Endothelial cell of umbilical vein (primary cell): ENCODE results near the gene RHOF. TPM values are rescaled to one million over a fixed set of nuclear protein-coding genes. Genes with fewer than 3 reads are reported as not detected.

Experiments used
- BruUV-seq: library from RNA; stranded (reverse); fragments of 400-500 nt; replicated peaks from 2 replicates; lab custom pipeline; 2021; lab: Mats Ljungman, UMichigan
- CTCF ChIA-PET: fragments of 300-600, 350-600 bp; sonication (Branson Sonifier 250); formaldehyde crosslinking; loops from one replicate; lab custom pipeline; 2021; ENCODE audit warnings: antibody characterized with exemption, inconsistent platforms; lab: Charles Lee
- POLR2A ChIA-PET: fragments of 300-600, 350-600 bp; sonication (Branson Sonifier 250); formaldehyde crosslinking; loops from one replicate; lab custom pipeline; 2021; ENCODE audit warnings: antibody characterized with exemption, inconsistent platforms; lab: Charles Lee
- DNase-seq: peaks from one replicate; pipeline ENCODE4 v3.0.0-alpha.2; 2011; ENCODE audit warnings: low read depth, low spot score
- FAIRE-seq: peaks from 2 replicates; lab custom pipeline; 2011; peaks lifted over from hg19 to GRCh38; lab: Jason Lieb, UNC
- H2AFZ ChIP-seq: 2 replicates; pipeline ENCODE4 v1.6.0; 2012; ENCODE audit warnings: low read depth, low read length, control low read depth, inconsistent platforms
- H3K27ac ChIP-seq: 2 replicates; pipeline ENCODE4 v1.5.1; 2011; ENCODE audit warnings: low read depth, mild to moderate bottlenecking, control low read depth, low read length, moderate library complexity; ENCODE audit not compliant: insufficient read depth
- H3K27me3 ChIP-seq, 2 experiments: 2 replicates each; pipeline versions ENCODE4 v1.6.0 to v1.6.1; 2011; ENCODE audit warnings: low read length in 2 of 2, mixed read lengths in 1 of 2; ENCODE audit not compliant: control insufficient read depth in 2 of 2, insufficient read depth in 2 of 2
- H3K36me3 ChIP-seq, 2 experiments: 2 replicates in 1 of 2; 3 replicates in 1 of 2; pipeline ENCODE4 v1.5.1; 2011; ENCODE audit warnings: low read length in 2 of 2, mild to moderate bottlenecking in 1 of 2, moderate library complexity in 1 of 2; ENCODE audit not compliant: control insufficient read depth in 2 of 2, insufficient read depth in 2 of 2; ENCODE audit errors: extremely low read depth in 1 of 2
- H3K4me1 ChIP-seq: 3 replicates; pipeline ENCODE4 v1.5.1; 2011; ENCODE audit warnings: mild to moderate bottlenecking, low read length; ENCODE audit not compliant: control insufficient read depth, insufficient read depth; ENCODE audit errors: extremely low read depth
- H3K4me2 ChIP-seq: 2 replicates; pipeline ENCODE4 v1.6.1; 2011; ENCODE audit warnings: low read length, control low read depth, mixed read lengths; ENCODE audit not compliant: insufficient read depth
- H3K4me3 ChIP-seq, 3 experiments: fragments of 200-600 bp in 1 of 3; sonication (generic), shearing (Covaris generic) in 1 of 3; replicated peaks in 1 of 3; 2 replicates each; pipeline ENCODE4 v1.5.1; 2011 to 2016; ENCODE audit warnings: control low read depth in 3 of 3, low read length in 3 of 3, mild to moderate bottlenecking in 2 of 3, inconsistent platforms in 1 of 3, low read depth in 1 of 3, moderate library complexity in 1 of 3; ENCODE audit not compliant: insufficient read depth in 1 of 3
- H3K79me2 ChIP-seq: 2 replicates; pipeline ENCODE4 v1.6.0; 2012; ENCODE audit warnings: low read length, inconsistent platforms; ENCODE audit not compliant: control insufficient read depth, insufficient read depth
- H3K9ac ChIP-seq: replicated peaks from 2 replicates; pipeline ENCODE3; 2011; ENCODE audit warnings: low read length, control low read depth; ENCODE audit not compliant: insufficient read depth; ENCODE audit errors: extremely low read depth
- H3K9me1 ChIP-seq: replicated peaks from 3 replicates; pipeline ENCODE4 v1.6.0; 2011; ENCODE audit warnings: mild to moderate bottlenecking, low read length; ENCODE audit not compliant: control insufficient read depth, insufficient read depth; ENCODE audit errors: extremely low read depth
- H3K9me3 ChIP-seq: replicated peaks from 2 replicates; pipeline ENCODE4 v1.5.1; 2012; ENCODE audit warnings: low read length, inconsistent platforms; ENCODE audit not compliant: control insufficient read depth, insufficient read depth
- H4K20me1 ChIP-seq: replicated peaks from 2 replicates; pipeline ENCODE3; 2011; ENCODE audit warnings: mild to moderate bottlenecking, low read length; ENCODE audit not compliant: control insufficient read depth, insufficient read depth; ENCODE audit errors: extremely low read depth
- GATA2 ChIP-seq: IDR thresholded peaks from 2 replicates; pipeline ENCODE4 v1.7.0; 2011; ENCODE audit warnings: low read depth, mild to moderate bottlenecking, moderate library complexity, mixed read lengths, low read length; ENCODE audit not compliant: insufficient read length, insufficient read depth
- JUN ChIP-seq: IDR thresholded peaks from 2 replicates; pipeline ENCODE4 v1.6.1; 2011; ENCODE audit warnings: borderline replicate concordance, low read depth; ENCODE audit not compliant: insufficient read length, insufficient read depth
- MYC ChIP-seq: IDR thresholded peaks from one replicate; pipeline ENCODE4 v1.6.1; 2011; ENCODE audit warnings: mild to moderate bottlenecking, low read depth, low read length
- POLR2A ChIP-seq: IDR thresholded peaks from 2 replicates; pipeline ENCODE4 v1.6.1; 2012; ENCODE audit warnings: low read depth, mild to moderate bottlenecking, control low read depth, low read length
- dilution Hi-C: fragments of 300-500 bp; cut with MboI; formaldehyde crosslinking; loops from one replicate; pipeline ENCODE4 v1.15.0; 2019; ENCODE audit warnings: low sequenced_read_pairs; ENCODE audit not compliant: extremely low pct_ligation_motif_present
- intact Hi-C: fragments of 100-400 bp; cut with micrococcal nuclease; formaldehyde crosslinking; loops from one replicate; pipeline ENCODE4 v1.10.0; 2022
- polyA plus RNA-seq, 4 experiments: library from polyadenylated mRNA; depleted of rRNA in 3 of 4; stranded (reverse) in 3 of 4; unstranded in 1 of 4; fragments of >200 nt; gene quantifications; 2 replicates each; pipeline versions ENCODE4 v1.2.1 to v1.2.3, GENCODE V29; 2011 to 2012; ENCODE audit warnings: missing spikeins in 1 of 4
- total RNA-seq: library from RNA; stranded (reverse); gene quantifications from 2 replicates; pipeline ENCODE4 v1.2.3, GENCODE V29; 2021
- TF ChIP-seq, protein P1 (sequence below): IDR thresholded peaks from 2 replicates; pipeline ENCODE4 v1.6.1; 2011; ENCODE audit not compliant: insufficient read depth, insufficient read length
- TF ChIP-seq, protein P2 (sequence below), 2 donors: IDR thresholded peaks; 1 replicate in 1 of 2; 2 replicates in 1 of 2; pipeline ENCODE4 v1.5.1; 2011; ENCODE audit warnings: low read length in 2 of 2, mild to moderate bottlenecking in 2 of 2, moderate library complexity in 2 of 2, control low read depth in 1 of 2, inconsistent platforms in 1 of 2, low read depth in 1 of 2; ENCODE audit not compliant: insufficient read depth in 1 of 2; ENCODE audit errors: extremely low read depth in 1 of 2

Gene RHOF
- total and polyA plus RNA-seq, 2 donors (not counting 3 experiments of a cell fraction or from before 2014, with no cell fraction given): 9.3 to 22.3 TPM

DNA sequence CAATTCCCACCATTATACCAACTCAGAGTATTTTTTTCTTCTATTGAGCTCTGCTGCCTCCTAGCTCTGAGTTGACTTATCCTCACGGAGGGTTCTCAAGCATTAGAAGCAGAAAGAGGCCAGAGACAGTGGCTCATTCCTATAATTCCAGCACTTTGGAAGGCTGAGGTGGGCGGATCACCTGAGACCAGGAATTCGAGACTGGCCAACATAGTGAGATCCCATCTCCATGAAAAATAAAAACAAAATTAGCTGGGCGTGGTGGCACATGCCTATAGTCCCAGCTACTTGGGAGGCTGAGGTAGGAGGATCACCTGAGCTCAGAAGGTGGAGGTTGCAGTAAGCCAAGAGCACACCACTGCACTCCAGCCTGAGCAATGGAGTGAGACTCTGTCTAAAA lies 44.2 kb upstream of the RHOF start:
- Histone ChIP-seq H3K9me3 (no peaks in the 10 kb centered on the region), H3K4me3 (no peak overlapping the region), H3K9me1 (no peaks in the 10 kb centered on the region), H3K27me3 (no peaks in the 10 kb centered on the region), H3K4me2 (no peak overlapping the region), H3K27ac (no peak overlapping the region), H3K79me2 (no peaks in the 10 kb centered on the region), H3K36me3 (no peaks in the 10 kb centered on the region), H2AFZ (no peak overlapping the region), H3K9ac (no peak overlapping the region), H4K20me1 (no peaks in the 10 kb centered on the region), H3K4me1 (peaks cover 2% of the 10 kb centered on the region)
- intact Hi-C loops: loop anchor here (2.0 kb wide), 1 partner anchor 43 kb away; no protein-coding TSS in a partner anchor
- POLR2A ChIA-PET: no interaction called here
- CTCF ChIA-PET: interaction anchor here (1.4 to 6.2 kb wide), 7 partner anchors 14 to 61 kb away, joined by 3 to 73 read pairs (median 6); partner anchors contain the start of genes PSMD9 and RHOF
- TF ChIP-seq GATA2 (no peak), POLR2A (no peak), JUN (no peak), MYC (no peak)
- TF ChIP-seq, protein P1, sequence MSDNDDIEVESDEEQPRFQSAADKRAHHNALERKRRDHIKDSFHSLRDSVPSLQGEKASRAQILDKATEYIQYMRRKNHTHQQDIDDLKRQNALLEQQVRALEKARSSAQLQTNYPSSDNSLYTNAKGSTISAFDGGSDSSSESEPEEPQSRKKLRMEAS: no peak
- TF ChIP-seq, protein P2, sequence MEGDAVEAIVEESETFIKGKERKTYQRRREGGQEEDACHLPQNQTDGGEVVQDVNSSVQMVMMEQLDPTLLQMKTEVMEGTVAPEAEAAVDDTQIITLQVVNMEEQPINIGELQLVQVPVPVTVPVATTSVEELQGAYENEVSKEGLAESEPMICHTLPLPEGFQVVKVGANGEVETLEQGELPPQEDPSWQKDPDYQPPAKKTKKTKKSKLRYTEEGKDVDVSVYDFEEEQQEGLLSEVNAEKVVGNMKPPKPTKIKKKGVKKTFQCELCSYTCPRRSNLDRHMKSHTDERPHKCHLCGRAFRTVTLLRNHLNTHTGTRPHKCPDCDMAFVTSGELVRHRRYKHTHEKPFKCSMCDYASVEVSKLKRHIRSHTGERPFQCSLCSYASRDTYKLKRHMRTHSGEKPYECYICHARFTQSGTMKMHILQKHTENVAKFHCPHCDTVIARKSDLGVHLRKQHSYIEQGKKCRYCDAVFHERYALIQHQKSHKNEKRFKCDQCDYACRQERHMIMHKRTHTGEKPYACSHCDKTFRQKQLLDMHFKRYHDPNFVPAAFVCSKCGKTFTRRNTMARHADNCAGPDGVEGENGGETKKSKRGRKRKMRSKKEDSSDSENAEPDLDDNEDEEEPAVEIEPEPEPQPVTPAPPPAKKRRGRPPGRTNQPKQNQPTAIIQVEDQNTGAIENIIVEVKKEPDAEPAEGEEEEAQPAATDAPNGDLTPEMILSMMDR (IDR thresholded peaks at IDR 0.05; ENCODE audit: extremely low read depth in 1 of 2, insufficient read depth in 1 of 2, low read depth in 1 of 2, low read length in 2 of 2): no peak
- no peak for DNase-seq
- FAIRE-seq: no peak
- BruUV-seq: no TSS peak
- dilution Hi-C loops: no loop called here
